GM19467 (cell line): ENCODE results near the gene MYH2.

Source experiments
- ATAC-seq: cut with Tn5 transposase; IDR thresholded peaks from one replicate; pipeline ENCODE4 v1.9.1; 2021; ENCODE audit warnings: mild to moderate bottlenecking, moderate library complexity; ENCODE audit not compliant: unreplicated experiment

The MYH2 gene

GRCh38 chr17:10516638-10517037 lies 32.8 kb downstream of the MYH2 start:
- no peak for ATAC-seq

- ATAC-seq: no peak
Observed at GRCh38 chr17:10516065-10516464, 33.4 kb downstream of the MYH2 start.

GRCh38 chr17:10513299-10514067 lies 36.0 kb downstream of the MYH2 start:
- ATAC-seq: no peak

- ATAC-seq: no peak
Observed at GRCh38 chr17:10512856-10513255, 36.6 kb downstream of the MYH2 start.

DNA sequence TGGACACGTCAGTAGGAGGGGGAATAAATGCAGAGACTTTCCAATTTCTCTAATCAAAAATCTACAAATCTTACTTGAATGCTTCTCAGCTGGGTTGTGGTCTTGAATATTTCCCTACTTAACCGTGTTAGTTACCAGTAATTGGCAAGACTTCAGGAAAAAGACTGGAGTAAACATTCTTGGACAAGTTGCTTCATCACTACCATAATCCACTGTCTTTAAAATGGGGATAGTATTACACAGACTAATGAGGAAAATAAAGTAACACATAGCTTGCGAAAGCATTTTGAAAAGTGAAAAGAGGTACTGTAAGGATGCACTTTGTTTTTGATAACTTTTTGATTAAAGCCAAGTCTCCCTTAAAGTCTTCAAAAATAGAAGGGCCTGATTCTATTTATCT lies 49.5 kb downstream of the MYH2 start:
- ATAC-seq: no peak

GRCh38 chr17:10492004-10492403 lies 57.5 kb downstream of the MYH2 start:
- ATAC-seq: no peak

DNA sequence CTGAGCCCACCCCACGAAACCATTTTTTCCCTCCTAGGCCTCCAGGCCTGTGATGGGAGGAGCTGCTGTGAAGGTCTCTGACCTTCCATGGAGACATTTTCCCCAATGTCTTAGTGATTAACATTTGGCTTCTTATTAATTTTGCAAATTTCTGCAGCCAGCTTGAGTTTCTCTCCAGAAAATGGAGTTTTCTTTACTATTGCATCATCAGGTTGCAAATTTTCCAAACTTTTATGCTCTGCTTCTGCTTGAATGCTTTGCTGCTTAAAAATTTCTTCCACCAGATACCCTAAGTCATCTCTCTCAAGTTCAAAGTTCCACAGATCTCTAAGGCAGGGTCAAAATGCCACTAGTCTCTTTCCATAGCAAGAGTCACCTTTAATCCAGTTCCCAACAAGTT lies 67.2 kb downstream of the MYH2 start:
- no peak for ATAC-seq

GRCh38 chr17:10477701-10478100 lies 71.8 kb downstream of the MYH2 start:
- ATAC-seq: no peak

DNA sequence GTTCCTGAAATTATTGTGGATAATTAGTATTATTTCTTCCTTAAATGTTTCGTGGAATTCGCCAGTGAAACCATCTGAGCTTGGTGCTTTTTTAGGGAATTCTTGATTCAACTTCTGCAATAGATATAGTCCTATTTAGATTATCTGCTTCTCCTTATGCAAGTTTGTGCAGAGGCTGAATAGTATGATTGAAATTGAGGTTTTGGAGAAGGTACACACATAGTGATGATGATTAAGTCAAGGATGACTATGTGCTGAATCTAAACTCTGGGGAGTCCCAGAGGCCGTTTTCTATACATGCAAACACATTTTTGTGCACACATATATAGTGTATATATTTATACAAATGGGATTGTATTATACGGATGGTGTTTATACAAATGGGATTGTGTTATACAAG lies 74.9 kb downstream of the MYH2 start:
- no peak for ATAC-seq

GRCh38 chr17:10471858-10472257 lies 77.6 kb downstream of the MYH2 start:
- no peak for ATAC-seq
